ENCODE data around the gene GPX4. TPM values are rescaled to one million over a fixed set of nuclear protein-coding genes. Genes with fewer than 3 reads are reported as not detected.
"Not testable (repeated sequence)": the region's sequence is repeated elsewhere in the genome, so short reads cannot be mapped to it uniquely, and the experiment has no call there.

Gene GPX4
- total and polyA plus RNA-seq, 10 donors, result 138 to 562 (median 247) TPM

- Histone ChIP-seq H3K27ac (peak overlapping the region in 3 of 8 donors; percentile 17 to 69 (median 46)), H3K27me3 (replicated peaks in 1 of 7) (no peaks in the 10 kb centered on the region), H3K4me3 (no peak overlapping the region), H3K4me1 (peaks cover 10 to 72% (median 47%) of the 10 kb centered on the region in 6 donors), H3K9me3 (no peaks in the 10 kb centered on the region), H3K36me3 (peaks cover 9 to 100% (median 90%) of the 10 kb centered on the region in 6 donors)
- DNase-seq, result peak; percentile 68
- 90 to 95% (median 93%) methylated on average over 15 to 23 of the region's 23 CpGs for WGBS, 5 donors
- TF ChIP-seq POLR2AphosphoS5 (IDR thresholded peaks at IDR 0.05) (peak in 1 of 3 donors; percentile 44), CTCF (IDR thresholded peaks at IDR 0.05 in 8 of 11, conservative IDR thresholded peaks at IDR 0.05 in 3 of 11) (no peak)
- intact Hi-C loops (cut with DNase I; ENCODE audit: low total_unique reads), result no loop called here
Measured at GRCh38 chr19:1123885-1124677, 20.3 kb downstream of the GPX4 start.

- no peaks in the 10 kb centered on the region for H3K9me3 ChIP-seq
- H3K4me3 ChIP-seq, result no peak overlapping the region
- intact Hi-C loops (cut with DNase I; ENCODE audit: low total_unique reads), result no loop called here
- WGBS, 5 donors, result 81 to 93% (median 86%) methylated on average over 33 of the region's 33 CpGs
- no peaks in the 10 kb centered on the region for H3K27me3 ChIP-seq (replicated peaks in 1 of 7)
- H3K27ac ChIP-seq, result peak overlapping the region in 3 of 8 donors; percentile 42 to 55 (median 43)
- DNase-seq, result no peak
- peaks cover 28 to 84% (median 65%) of the 10 kb centered on the region in 6 donors for H3K4me1 ChIP-seq
- TF ChIP-seq POLR2AphosphoS5 (IDR thresholded peaks at IDR 0.05) (peak in 1 of 3 donors; percentile 60), POLR2A (IDR thresholded peaks at IDR 0.05) (no peak)
- H3K36me3 ChIP-seq, result peaks cover 9 to 95% (median 72%) of the 10 kb centered on the region in 6 donors
Measured at GRCh38 chr19:1125601-1126467, 22.0 kb downstream of the GPX4 start.

- peak overlapping the region in 2 of 8 donors; percentile 43 to 55 for H3K27ac ChIP-seq
- no peak for DNase-seq
- H3K9me3 ChIP-seq, result no peaks in the 10 kb centered on the region
- H3K27me3 ChIP-seq (replicated peaks in 1 of 7), result no peaks in the 10 kb centered on the region
- WGBS, 5 donors, result 86 to 95% (median 92%) methylated on average over 28 to 33 of the region's 33 CpGs
- H3K36me3 ChIP-seq, result peaks cover 8 to 82% (median 59%) of the 10 kb centered on the region in 6 donors
- intact Hi-C loops (cut with DNase I; ENCODE audit: low total_unique reads), result no loop called here
- no peak overlapping the region for H3K4me3 ChIP-seq
- H3K4me1 ChIP-seq, result peaks cover 31 to 94% (median 74%) of the 10 kb centered on the region in 6 donors
- TF ChIP-seq CTCF (IDR thresholded peaks at IDR 0.05 in 8 of 11, conservative IDR thresholded peaks at IDR 0.05 in 3 of 11), result no peak
- TF ChIP-seq POLR2AphosphoS5 (IDR thresholded peaks at IDR 0.05), result peak in 2 of 3 donors; percentile 33 to 71
- no peak for TF ChIP-seq POLR2A (IDR thresholded peaks at IDR 0.05)
Measured at GRCh38 chr19:1126984-1127760, 23.4 kb downstream of the GPX4 start.

GRCh38 chr19:1128106-1128505 lies 24.3 kb downstream of the GPX4 start:
- peak overlapping the region in 1 of 8 donors; percentile 43 for H3K27ac ChIP-seq
- TF ChIP-seq POLR2A (IDR thresholded peaks at IDR 0.05), result no peak
- TF ChIP-seq CTCF (IDR thresholded peaks at IDR 0.05 in 8 of 11, conservative IDR thresholded peaks at IDR 0.05 in 3 of 11), result no peak
- peak in 1 of 3 donors; percentile 67 for TF ChIP-seq POLR2AphosphoS5 (IDR thresholded peaks at IDR 0.05)
- peaks cover 6 to 73% (median 50%) of the 10 kb centered on the region in 6 donors for H3K36me3 ChIP-seq
- peaks cover 40 to 98% (median 78%) of the 10 kb centered on the region in 6 donors for H3K4me1 ChIP-seq
- no peaks in the 10 kb centered on the region for H3K9me3 ChIP-seq
- no peaks in the 10 kb centered on the region for H3K27me3 ChIP-seq (replicated peaks in 1 of 7)
- intact Hi-C loops (cut with DNase I; ENCODE audit: low total_unique reads), result no loop called here
- no peak for DNase-seq
- no peak overlapping the region for H3K4me3 ChIP-seq
- WGBS, 5 donors, result 92 to 95% (median 93%) methylated on average over 17 of the region's 17 CpGs

GRCh38 chr19:1129084-1129483 lies 25.3 kb downstream of the GPX4 start:
- Histone ChIP-seq H3K4me3 (peak overlapping the region in 4 of 8 donors; percentile 76 to 97 (median 90)), H3K27ac (peak overlapping the region in 4 of 8 donors; percentile 97 to 100 (median 100)), H3K36me3 (peaks cover 4 to 63% (median 40%) of the 10 kb centered on the region in 6 donors), H3K4me1 (peaks cover 42 to 98% (median 78%) of the 10 kb centered on the region in 6 donors)
- H3K9me3 ChIP-seq; DNase-seq; H3K27me3 ChIP-seq (replicated peaks in 1 of 7); intact Hi-C loops (cut with DNase I; ENCODE audit: low total_unique reads): not testable (repeated sequence)
- WGBS, 5 donors, result 88 to 95% (median 92%) methylated on average over 7 of the region's 7 CpGs

All from spleen (tissue), 11 donors.